ENCODE results near the gene KCNAB1.

The KCNAB1 gene

GRCh38 chr3:156474560-156475389, 354.4 kb downstream of the KCNAB1 start:
- H3K4me2 ChIP-seq (ENCODE audit: low read depth, low read length, poor library complexity, severe bottlenecking): no peak overlapping the region
- no peaks in the 10 kb centered on the region for H3K36me3 ChIP-seq (ENCODE audit: low read length)
- no peaks in the 10 kb centered on the region for H3K79me2 ChIP-seq (ENCODE audit: insufficient read depth, low read length)
- no peak overlapping the region for H3K27ac ChIP-seq (ENCODE audit: low read depth, low read length)
- TF ChIP-seq EZH2phosphoT487 (conservative IDR thresholded peaks at IDR 0.05; ENCODE audit: low read length) (no peak), CTCF (IDR thresholded peaks at IDR 0.05; ENCODE audit: insufficient read depth, low read length, poor library complexity, severe bottlenecking) (no peak)
- no peaks in the 10 kb centered on the region for H3K27me3 ChIP-seq (ENCODE audit: low read length)
- H3K9ac ChIP-seq (ENCODE audit: low read length): no peak overlapping the region
- no peaks in the 10 kb centered on the region for H3F3A ChIP-seq (ENCODE audit: insufficient read depth)
- no peaks in the 10 kb centered on the region for H3K9me3 ChIP-seq (ENCODE audit: insufficient read depth, low read length)
- H3K4me3 ChIP-seq (ENCODE audit: insufficient read depth, low read length, poor library complexity, severe bottlenecking): no peak overlapping the region
- H2AFZ ChIP-seq (ENCODE audit: low read depth, low read length, severe bottlenecking): no peak overlapping the region
- H3K9me2 ChIP-seq (replicated peaks; ENCODE audit: insufficient read depth, low read length): no peaks in the 10 kb centered on the region
- H4K20me1 ChIP-seq (ENCODE audit: low read depth, low read length): no peaks in the 10 kb centered on the region

- Histone ChIP-seq H3K4me2 (ENCODE audit: low read depth, low read length, poor library complexity, severe bottlenecking) (no peak overlapping the region), H3F3A (ENCODE audit: insufficient read depth) (no peaks in the 10 kb centered on the region)
- TF ChIP-seq EZH2phosphoT487 (conservative IDR thresholded peaks at IDR 0.05; ENCODE audit: low read length) (no peak), CTCF (IDR thresholded peaks at IDR 0.05; ENCODE audit: insufficient read depth, low read length, poor library complexity, severe bottlenecking) (no peak)
These were observed 356.9 kb downstream of the KCNAB1 start for GRCh38 chr3:156477323-156477722.

DNA sequence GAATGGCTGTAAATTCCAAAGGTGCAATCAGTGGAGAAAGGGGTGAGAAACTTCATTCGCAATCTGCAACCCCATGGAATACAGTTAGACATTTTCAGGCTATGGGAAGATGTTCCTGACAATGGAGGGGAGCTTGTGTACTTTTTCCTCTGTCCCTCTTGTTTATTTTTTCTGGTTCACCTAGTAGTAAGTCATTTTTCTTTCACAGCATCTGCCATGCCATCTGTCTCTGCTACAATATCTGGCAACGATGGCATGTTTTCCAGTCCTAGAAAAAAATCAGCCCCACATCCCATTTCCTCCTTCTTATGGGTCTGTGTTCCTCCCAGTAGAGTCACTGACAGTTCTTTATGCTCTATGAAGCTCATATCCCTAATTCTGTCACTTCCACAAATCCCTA, 358.5 kb downstream of the KCNAB1 start:
- Histone ChIP-seq H3K9me3 (ENCODE audit: insufficient read depth, low read length) (no peaks in the 10 kb centered on the region), H3K27ac (ENCODE audit: low read depth, low read length) (no peak overlapping the region), H3K4me3 (ENCODE audit: insufficient read depth, low read length, poor library complexity, severe bottlenecking) (no peak overlapping the region), H3K79me2 (ENCODE audit: insufficient read depth, low read length) (no peaks in the 10 kb centered on the region), H3F3A (ENCODE audit: insufficient read depth) (peaks cover 5% of the 10 kb centered on the region; the same call in 1 of the 2 replicates), H3K9me2 (replicated peaks; ENCODE audit: insufficient read depth, low read length) (no peaks in the 10 kb centered on the region), H4K20me1 (ENCODE audit: low read depth, low read length) (no peaks in the 10 kb centered on the region), H2AFZ (ENCODE audit: low read depth, low read length, severe bottlenecking) (no peak overlapping the region), H3K36me3 (ENCODE audit: low read length) (no peaks in the 10 kb centered on the region), H3K4me2 (ENCODE audit: low read depth, low read length, poor library complexity, severe bottlenecking) (no peak overlapping the region), H3K9ac (ENCODE audit: low read length) (no peak overlapping the region), H3K27me3 (ENCODE audit: low read length) (no peaks in the 10 kb centered on the region)
- TF ChIP-seq EZH2phosphoT487 (conservative IDR thresholded peaks at IDR 0.05; ENCODE audit: low read length): no peak
- no peak for TF ChIP-seq CTCF (IDR thresholded peaks at IDR 0.05; ENCODE audit: insufficient read depth, low read length, poor library complexity, severe bottlenecking)

More at GRCh38 chr3:156477323-156477722, 356.9 kb downstream of the KCNAB1 start:
- no peak overlapping the region for H3K9ac ChIP-seq (ENCODE audit: low read length)
- no peaks in the 10 kb centered on the region for H3K36me3 ChIP-seq (ENCODE audit: low read length)
- H4K20me1 ChIP-seq (ENCODE audit: low read depth, low read length): no peaks in the 10 kb centered on the region
- no peaks in the 10 kb centered on the region for H3K79me2 ChIP-seq (ENCODE audit: insufficient read depth, low read length)
- H3K9me3 ChIP-seq (ENCODE audit: insufficient read depth, low read length): no peaks in the 10 kb centered on the region
- no peak overlapping the region for H3K27ac ChIP-seq (ENCODE audit: low read depth, low read length)
- no peak overlapping the region for H3K4me3 ChIP-seq (ENCODE audit: insufficient read depth, low read length, poor library complexity, severe bottlenecking)
- H3K9me2 ChIP-seq (replicated peaks; ENCODE audit: insufficient read depth, low read length): no peaks in the 10 kb centered on the region
- H2AFZ ChIP-seq (ENCODE audit: low read depth, low read length, severe bottlenecking): no peak overlapping the region
- no peaks in the 10 kb centered on the region for H3K27me3 ChIP-seq (ENCODE audit: low read length)
